Immature natural killer cell (primary cell): ENCODE measurements around the gene VSIG10L. TPM values are rescaled to one million over a fixed set of nuclear protein-coding genes. Genes with fewer than 3 reads are reported as not detected.

Experiments used
- DNase-seq, 3 donors: peaks; one replicate each; pipeline ENCODE4 v3.0.0; 2022; ENCODE audit warnings: mixed read lengths in 1 of 3
- H3K27ac Mint-ChIP-seq, 6 donors: one replicate each; pipeline ENCODE4 v1.8.0; 2020; ENCODE audit warnings: mixed read lengths in 6 of 6, mild to moderate bottlenecking in 5 of 6, inconsistent platforms in 4 of 6, moderate library complexity in 3 of 6
- H3K27me3 Mint-ChIP-seq, 3 donors: one replicate each; pipeline ENCODE4 v1.8.0; 2020 to 2021; ENCODE audit warnings: low read depth in 3 of 3, mild to moderate bottlenecking in 3 of 3, mixed read lengths in 3 of 3, moderate library complexity in 3 of 3, inconsistent platforms in 1 of 3
- H3K36me3 Mint-ChIP-seq, 3 donors: one replicate each; pipeline ENCODE4 v1.8.0; 2020; ENCODE audit warnings: mixed read lengths in 3 of 3, inconsistent platforms in 2 of 3, mild to moderate bottlenecking in 2 of 3
- H3K4me1 Mint-ChIP-seq, 2 donors: one replicate each; pipeline ENCODE4 v1.8.0; 2020; ENCODE audit warnings: inconsistent platforms in 2 of 2, mild to moderate bottlenecking in 2 of 2, mixed read lengths in 2 of 2, moderate library complexity in 1 of 2
- H3K4me3 Mint-ChIP-seq, 5 donors: one replicate each; pipeline ENCODE4 v1.8.0; 2020; ENCODE audit warnings: mild to moderate bottlenecking in 5 of 5, mixed read lengths in 5 of 5, inconsistent platforms in 3 of 5, moderate library complexity in 3 of 5
- H3K9me3 Mint-ChIP-seq, 6 donors: one replicate each; pipeline ENCODE4 v1.8.0; 2020; ENCODE audit warnings: mild to moderate bottlenecking in 6 of 6, mixed read lengths in 6 of 6, inconsistent platforms in 4 of 6, moderate library complexity in 3 of 6
- polyA plus RNA-seq, 3 donors: library from polyadenylated mRNA; unstranded; fragments of 300-500 nt; fragmentation: Illumina TruSeq; gene quantifications; one replicate each; pipeline ENCODE4 v1.2.3, GENCODE V29; 2021

VSIG10L gene
- polyA plus RNA-seq = under 1 TPM in 1 of 3 donors, not detected in 2; 0.38 TPM

DNA sequence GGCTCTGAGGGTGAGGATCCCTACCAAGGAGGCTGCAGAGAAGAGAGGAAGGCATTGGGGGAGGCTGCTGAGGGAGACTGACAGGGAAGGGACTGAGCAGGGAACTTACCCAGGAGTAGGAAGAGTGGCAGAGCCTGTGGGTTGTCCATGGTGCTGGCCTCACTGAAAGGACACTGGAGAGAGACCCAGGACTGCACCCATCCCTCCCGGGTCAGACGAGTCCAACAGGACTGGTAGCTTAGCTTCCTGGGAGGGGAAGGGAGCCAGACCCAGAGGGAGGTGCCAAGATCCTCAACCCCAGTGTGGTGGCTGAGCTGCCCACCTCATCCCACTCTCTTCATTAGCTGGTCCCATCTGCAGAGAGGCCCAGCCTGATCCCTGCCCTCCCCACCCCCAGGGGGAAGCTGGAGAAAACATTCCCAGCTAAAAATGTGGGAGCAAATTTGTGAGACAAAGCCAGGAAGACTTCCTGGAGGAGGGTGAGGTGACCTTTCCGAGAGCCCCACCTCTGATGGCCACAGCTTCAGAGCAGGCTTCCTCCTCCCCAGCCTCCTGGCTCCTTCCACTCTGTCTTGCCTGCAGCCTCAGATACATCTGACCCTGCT lies at the start of gene VSIG10L:
Gene VSIG10L, minus strand, starts transcription at position 164 of the 605 bp plus-strand sequence. Its CDS starts 15 bp downstream, at position 149.
- peak within 1 kb of the TSS; percentile 63 to 80 (median 67) for H3K4me3 Mint-ChIP-seq
- H3K27me3 Mint-ChIP-seq = peaks cover 0 to 8% (median 5%) of the 10 kb centered on the region in 3 donors
- peak within 1 kb of the TSS in 5 of 6 donors; percentile 30 to 61 (median 39) for H3K27ac Mint-ChIP-seq
- H3K9me3 Mint-ChIP-seq = no peaks in the 10 kb centered on the region
- peaks cover 0 to 5% (median 4%) of the 10 kb centered on the region in 3 donors for H3K36me3 Mint-ChIP-seq
- DNase-seq = no peak
- peaks cover 15 to 16% of the 10 kb centered on the region in 2 donors for H3K4me1 Mint-ChIP-seq

DNA sequence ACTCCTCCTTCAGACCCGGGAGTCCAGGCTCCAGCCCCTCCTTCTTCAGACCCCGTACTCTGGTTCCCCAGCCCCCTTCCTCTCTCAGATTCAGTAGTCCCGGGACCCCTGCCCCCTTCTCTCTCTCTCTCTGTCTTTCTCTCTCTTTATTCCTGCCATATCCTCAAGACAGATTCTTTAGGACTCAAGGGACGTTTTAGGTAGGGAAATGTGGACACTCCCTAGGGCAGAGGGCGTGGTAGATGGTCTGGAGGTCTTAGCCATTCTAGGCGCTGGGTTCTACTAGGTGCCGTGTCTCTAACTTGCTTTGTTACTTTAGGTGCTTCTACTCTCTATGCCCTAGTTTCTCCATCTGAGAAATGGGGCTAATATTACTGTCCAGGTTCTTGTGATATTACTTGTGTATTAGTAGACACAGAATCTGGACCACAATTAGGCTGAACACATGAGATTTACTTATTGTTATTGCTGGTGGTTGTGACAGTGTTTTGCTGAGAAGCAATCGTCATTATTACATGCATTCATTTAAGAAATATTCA lies 49.2 kb upstream of the VSIG10L start:
- H3K27ac Mint-ChIP-seq = peak overlapping the region; percentile 86 to 98 (median 96)
- peaks cover 0 to 11% (median 7%) of the 10 kb centered on the region in 3 donors for H3K36me3 Mint-ChIP-seq
- no peaks in the 10 kb centered on the region for H3K9me3 Mint-ChIP-seq
- no peak for DNase-seq
- H3K4me1 Mint-ChIP-seq = peaks cover 78 to 83% of the 10 kb centered on the region in 2 donors
- H3K4me3 Mint-ChIP-seq = peak overlapping the region; percentile 87 to 96 (median 92)
- peaks cover 6 to 15% (median 7%) of the 10 kb centered on the region in 3 donors for H3K27me3 Mint-ChIP-seq

DNA sequence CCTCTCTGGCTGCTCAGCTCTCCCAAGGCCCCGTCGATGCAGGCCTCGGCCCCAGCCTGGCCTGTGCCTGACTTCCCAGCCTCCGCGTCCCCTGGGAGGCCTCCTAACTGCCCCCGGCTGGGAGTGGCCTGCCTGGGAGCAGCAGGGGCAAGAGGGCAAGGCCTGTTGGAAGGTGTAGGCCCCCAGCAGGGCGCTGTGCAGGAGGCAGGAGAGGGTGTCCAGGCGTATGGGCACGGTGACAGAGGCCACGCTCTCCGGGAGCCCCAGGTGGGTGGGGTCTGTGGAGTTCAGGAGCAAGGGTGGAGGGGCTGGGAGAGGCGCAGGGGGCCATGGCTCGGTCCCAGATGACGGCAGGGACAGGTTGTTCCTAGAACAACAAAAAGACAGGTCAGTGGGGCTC lies 47.2 kb upstream of the VSIG10L start:
- DNase-seq = no peak
- Mint-ChIP-seq H3K4me1 (peaks cover 71 to 72% of the 10 kb centered on the region in 2 donors), H3K27me3 (peaks cover 2 to 8% (median 5%) of the 10 kb centered on the region in 3 donors), H3K9me3 (no peaks in the 10 kb centered on the region), H3K27ac (peak overlapping the region; percentile 86 to 98 (median 96)), H3K4me3 (peak overlapping the region; percentile 87 to 96 (median 92)), H3K36me3 (peaks cover 0 to 11% (median 7%) of the 10 kb centered on the region in 3 donors)

DNA sequence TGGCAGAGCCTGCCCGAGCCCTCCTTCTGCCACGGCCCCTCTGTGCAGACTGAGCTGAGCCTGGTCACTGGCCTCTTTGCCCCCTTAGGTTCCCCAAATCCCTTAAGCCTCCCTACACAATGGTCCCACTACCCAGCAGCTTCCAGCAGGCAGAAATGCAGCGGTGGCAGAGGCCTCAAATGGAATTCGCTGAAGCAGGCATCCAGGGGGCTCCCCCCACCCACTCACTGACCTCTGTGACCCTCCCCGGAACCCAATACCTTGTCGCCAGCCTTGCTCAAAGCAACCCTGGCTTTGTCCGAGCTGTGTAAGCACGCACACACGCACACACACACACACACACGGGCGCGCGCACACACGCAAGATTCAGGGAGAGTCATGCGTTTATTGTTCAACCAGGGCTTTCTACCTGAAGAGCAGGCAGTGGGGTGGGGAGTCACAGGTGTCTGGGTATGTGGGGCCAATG lies 46.0 kb upstream of the VSIG10L start, which contains the start of gene LIM2:
Gene LIM2, minus strand, starts transcription at position 51 of the 466 bp plus-strand sequence. CDS start 531 bp downstream, outside the sequence.
- no peaks in the 10 kb centered on the region for H3K9me3 Mint-ChIP-seq
- H3K27me3 Mint-ChIP-seq = peaks cover 0 to 8% (median 2%) of the 10 kb centered on the region in 3 donors
- peak within 1 kb of the TSS; percentile 84 to 98 (median 92) for H3K27ac Mint-ChIP-seq
- peak within 1 kb of the TSS; percentile 87 to 96 (median 92) for H3K4me3 Mint-ChIP-seq
- peaks cover 74% of the 10 kb centered on the region in 2 donors for H3K4me1 Mint-ChIP-seq
- DNase-seq = peak in 1 of 3 donors; percentile 41
- peaks cover 0 to 11% (median 4%) of the 10 kb centered on the region in 3 donors for H3K36me3 Mint-ChIP-seq

DNA sequence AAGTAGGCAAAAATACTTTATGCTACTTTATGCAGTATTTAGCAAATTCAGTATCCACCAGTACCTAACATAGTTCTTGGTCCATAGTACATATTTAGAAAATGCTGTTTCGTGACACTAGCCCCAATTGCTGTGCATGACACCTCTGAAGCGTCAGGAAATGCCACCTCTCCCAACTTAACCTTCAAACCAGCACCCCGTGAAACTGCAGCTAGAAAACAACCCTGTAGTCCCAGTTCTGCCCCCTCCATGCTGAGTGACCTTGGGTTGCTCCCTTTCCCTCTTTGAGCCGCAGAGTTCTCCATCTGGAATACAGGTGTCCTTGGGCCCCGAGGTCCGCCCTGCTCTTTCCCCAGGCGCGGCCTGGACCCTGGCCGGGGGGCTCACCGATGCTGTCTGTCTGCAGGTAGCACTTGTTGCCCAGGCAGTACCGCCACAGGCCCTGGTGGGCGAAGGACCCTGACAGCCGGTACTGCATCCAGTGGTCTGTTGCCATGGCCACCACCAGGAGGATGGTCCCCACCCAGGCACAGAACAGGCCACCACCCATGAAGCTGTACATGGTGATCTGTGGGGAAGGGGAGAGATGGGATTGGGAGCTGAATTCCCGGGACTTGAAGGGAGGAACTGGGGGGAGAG lies 45.1 kb upstream of the VSIG10L start:
- H3K36me3 Mint-ChIP-seq = peaks cover 0 to 11% (median 4%) of the 10 kb centered on the region in 3 donors
- no peaks in the 10 kb centered on the region for H3K9me3 Mint-ChIP-seq
- H3K4me1 Mint-ChIP-seq = peaks cover 78 to 79% of the 10 kb centered on the region in 2 donors
- H3K4me3 Mint-ChIP-seq = peak overlapping the region; percentile 87 to 96 (median 92)
- peak; percentile 67 to 76 (median 72) for DNase-seq
- peaks cover 0 to 8% (median 2%) of the 10 kb centered on the region in 3 donors for H3K27me3 Mint-ChIP-seq
- peak overlapping the region; percentile 84 to 98 (median 92) for H3K27ac Mint-ChIP-seq

DNA sequence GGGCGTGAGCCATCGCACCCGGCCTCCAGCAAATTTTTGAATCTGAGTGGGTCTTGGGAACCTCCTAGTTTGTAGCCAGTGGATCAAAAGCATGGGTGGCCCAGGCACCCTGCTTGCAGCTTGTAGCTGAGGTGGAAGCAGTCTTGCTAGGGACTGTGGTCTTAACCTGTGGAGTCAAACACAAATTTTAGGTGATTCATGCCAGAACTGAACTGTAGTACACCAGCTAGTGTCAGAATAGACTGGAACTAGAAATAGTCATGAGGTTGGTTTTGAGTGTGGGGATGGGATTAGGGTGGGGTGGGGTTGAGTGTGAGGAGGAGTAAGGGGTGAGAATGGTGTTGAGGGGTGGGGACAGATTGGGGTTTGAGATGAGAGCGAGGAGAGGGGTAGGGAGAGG lies 40.1 kb upstream of the VSIG10L start:
- Mint-ChIP-seq H3K36me3 (no peaks in the 10 kb centered on the region), H3K27me3 (peaks cover 0 to 4% (median 2%) of the 10 kb centered on the region in 3 donors), H3K4me3 (peak overlapping the region in 4 of 5 donors; percentile 17 to 80 (median 50)), H3K4me1 (peaks cover 68 to 70% of the 10 kb centered on the region in 2 donors), H3K27ac (peak overlapping the region in 3 of 6 donors; percentile 56 to 67 (median 67)), H3K9me3 (no peaks in the 10 kb centered on the region)
- no peak for DNase-seq

DNA sequence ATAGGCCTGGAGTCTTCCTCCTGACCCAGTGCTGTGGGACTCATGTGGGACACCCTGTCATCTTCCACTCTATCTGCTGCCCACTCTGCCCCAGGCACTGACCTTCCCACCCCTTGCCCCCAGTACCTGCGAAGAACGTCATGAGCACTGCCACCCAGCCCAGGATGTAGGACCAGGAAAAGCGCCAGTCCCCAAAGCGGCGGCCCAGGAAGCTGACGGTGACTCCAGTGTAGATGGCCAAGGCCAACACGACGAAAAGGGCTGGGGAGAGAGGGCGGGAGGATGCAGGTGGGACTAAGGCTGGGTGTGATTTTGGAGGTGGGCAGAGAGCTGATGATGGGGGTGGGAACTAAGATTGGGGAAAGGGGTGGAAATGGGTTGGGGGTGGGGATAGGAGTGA lies 38.4 kb upstream of the VSIG10L start:
- Mint-ChIP-seq H3K27me3 (peaks cover 5 to 13% (median 8%) of the 10 kb centered on the region in 3 donors), H3K36me3 (no peaks in the 10 kb centered on the region), H3K9me3 (no peaks in the 10 kb centered on the region), H3K4me1 (peaks cover 72 to 76% of the 10 kb centered on the region in 2 donors), H3K4me3 (peak overlapping the region in 4 of 5 donors; percentile 65 to 80 (median 72)), H3K27ac (peak overlapping the region; percentile 59 to 90 (median 84))
- DNase-seq = no peak

DNA sequence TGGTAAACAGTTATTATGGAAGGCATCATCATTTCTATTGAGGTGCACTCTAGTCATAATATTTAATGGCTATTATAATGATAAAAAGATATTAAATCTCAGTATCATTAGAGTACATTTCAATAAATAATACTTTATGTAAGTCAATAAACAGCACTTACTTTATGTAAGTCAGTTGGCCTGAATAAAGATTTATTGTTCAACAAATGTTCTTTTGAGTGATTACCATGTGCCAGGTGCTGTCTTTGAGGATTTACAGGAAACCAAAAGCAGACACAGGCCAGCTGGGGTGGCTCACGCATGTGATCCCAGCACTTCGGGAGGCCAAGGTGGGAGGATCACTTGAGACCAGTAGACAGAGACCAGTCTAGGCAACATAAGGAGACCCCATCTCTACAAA lies 35.5 kb upstream of the VSIG10L start:
- DNase-seq = no peak
- Mint-ChIP-seq H3K27me3 (peaks cover 15 to 30% (median 15%) of the 10 kb centered on the region in 3 donors), H3K36me3 (no peaks in the 10 kb centered on the region), H3K27ac (no peak overlapping the region), H3K4me1 (peaks cover 80 to 84% of the 10 kb centered on the region in 2 donors), H3K9me3 (no peaks in the 10 kb centered on the region), H3K4me3 (no peak overlapping the region)

DNA sequence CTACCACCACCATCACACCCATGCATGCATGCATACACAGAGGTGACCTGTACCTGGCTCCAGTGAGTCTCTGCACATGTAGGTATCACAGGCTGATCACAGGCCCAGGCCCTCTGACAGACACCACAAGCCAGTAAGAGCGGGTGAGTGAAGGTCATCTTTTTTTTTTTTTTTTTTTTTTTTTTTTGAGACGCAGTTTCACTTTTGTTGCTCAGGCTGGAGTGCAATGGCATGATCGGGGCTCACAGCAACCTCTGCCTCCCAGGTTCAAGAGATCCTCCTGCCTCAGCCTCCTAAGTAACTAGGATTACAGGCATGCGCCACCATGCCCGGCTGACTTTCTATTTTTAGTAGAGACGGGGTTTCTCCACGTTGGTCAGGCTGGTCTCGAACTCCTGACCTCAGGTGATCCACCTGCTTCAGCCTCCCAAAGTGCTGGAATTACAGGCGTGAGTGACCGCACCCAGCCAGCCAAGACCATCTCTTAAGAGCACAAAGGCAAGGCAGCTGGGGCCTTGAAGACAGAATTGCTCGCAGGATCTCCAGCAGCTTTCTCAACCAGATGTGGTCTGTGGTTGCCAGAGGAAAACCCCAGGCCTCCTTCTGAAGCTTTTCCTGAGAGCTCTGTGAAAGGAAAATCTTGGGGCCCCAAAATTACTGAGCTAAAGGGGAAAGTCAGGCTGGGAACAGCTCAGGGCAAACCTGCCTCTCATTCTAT lies 33.7 kb upstream of the VSIG10L start:
- peaks cover 10 to 15% (median 15%) of the 10 kb centered on the region in 3 donors for H3K36me3 Mint-ChIP-seq
- no peaks in the 10 kb centered on the region for H3K9me3 Mint-ChIP-seq
- peaks cover 63 to 66% of the 10 kb centered on the region in 2 donors for H3K4me1 Mint-ChIP-seq
- DNase-seq = peak; percentile 62 to 73 (median 67)
- H3K4me3 Mint-ChIP-seq = peak overlapping the region; percentile 79 to 100 (median 88)
- H3K27me3 Mint-ChIP-seq = peaks cover 14 to 38% (median 17%) of the 10 kb centered on the region in 3 donors
- peak overlapping the region; percentile 94 to 100 (median 100) for H3K27ac Mint-ChIP-seq

DNA sequence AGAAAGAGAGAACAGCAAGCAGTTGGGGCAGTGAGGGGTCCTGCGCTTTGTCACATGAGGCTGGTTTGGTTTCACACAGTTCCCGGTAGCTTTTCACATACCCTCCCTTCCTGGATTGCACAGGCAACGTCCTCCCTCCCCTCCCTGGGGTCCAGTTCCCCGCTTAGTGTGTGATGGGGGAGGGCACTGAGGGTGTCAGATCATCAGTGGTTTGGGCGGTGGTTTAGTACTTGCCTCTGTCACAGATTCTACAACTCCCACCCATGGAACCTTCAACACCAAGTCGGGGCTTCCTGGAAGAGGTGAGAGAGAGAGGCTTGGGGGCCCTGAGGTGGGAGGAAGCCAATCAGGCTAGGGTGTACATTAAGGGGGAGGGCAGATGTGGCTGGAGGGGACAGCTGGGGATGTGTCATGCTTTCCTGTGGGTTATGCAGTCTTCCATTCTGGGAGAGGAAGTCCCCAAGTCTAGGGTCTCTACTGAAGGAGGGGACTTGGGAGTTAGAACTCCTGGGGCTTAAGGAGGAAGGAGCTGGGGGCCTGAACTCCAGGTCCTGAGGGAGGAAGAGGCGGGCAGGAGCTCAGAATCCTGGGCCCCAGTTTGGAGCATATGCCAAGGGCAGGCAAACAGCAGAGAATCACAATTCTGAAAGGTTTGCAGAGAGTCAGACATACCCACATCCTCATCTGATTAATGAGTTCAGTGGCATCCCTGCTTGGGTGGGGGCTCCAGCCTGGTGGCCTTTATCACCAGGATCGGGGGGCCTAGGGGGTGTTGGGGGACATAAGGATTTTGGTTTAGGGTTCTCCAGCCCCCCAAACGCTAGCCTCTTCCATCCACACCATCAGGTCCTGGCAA lies 30.9 kb upstream of the VSIG10L start, which contains the start of gene NKG7:
Gene NKG7, minus strand, starts transcription at position 6 of the 856 bp plus-strand sequence. CDS start 119 bp downstream, outside the sequence.
- DNase-seq = peak; percentile 97 to 98 (median 98)
- Mint-ChIP-seq H3K9me3 (no peaks in the 10 kb centered on the region), H3K4me1 (peaks cover 53 to 62% of the 10 kb centered on the region in 2 donors)

DNA sequence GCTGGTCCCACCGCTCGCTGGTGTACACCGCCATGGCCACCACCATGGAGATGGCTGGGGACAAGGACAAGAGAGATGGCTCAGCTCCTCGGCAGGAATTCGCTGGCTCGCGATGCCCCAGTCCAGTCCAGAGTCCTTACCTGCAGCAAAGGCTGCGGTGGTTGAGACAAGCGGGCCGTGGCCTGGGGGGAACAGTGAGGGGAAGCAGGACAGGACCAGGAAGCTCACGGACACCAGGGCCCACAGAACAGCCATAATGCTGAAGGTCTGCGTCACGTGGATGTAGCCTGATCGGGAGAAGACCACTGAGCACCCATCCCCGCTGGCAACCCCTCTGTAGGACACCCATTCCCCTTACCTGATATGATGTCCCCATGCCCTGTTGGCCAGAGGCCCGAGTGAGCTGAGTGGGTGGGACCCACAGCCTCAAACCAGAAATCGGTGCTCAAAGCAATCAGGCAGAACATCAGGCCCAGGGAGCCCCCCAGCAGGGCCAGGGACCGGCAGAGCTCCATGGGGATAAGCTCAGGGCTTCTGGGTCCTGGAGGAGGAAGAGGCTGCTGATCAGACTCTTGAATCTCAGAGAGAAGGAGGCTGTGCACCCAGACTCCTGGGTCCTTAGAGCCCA lies 30.2 kb upstream of the VSIG10L start:
- Mint-ChIP-seq H3K4me3 (peak overlapping the region; percentile 94 to 100 (median 98)), H3K27me3 (peaks cover 23 to 55% (median 30%) of the 10 kb centered on the region in 3 donors), H3K9me3 (no peaks in the 10 kb centered on the region), H3K4me1 (peaks cover 57 to 66% of the 10 kb centered on the region in 2 donors), H3K36me3 (peaks cover 17 to 27% (median 22%) of the 10 kb centered on the region in 3 donors), H3K27ac (peak overlapping the region; percentile 94 to 100 (median 100))
- no peak for DNase-seq

More for the DNA sequence above, 30.9 kb upstream of the VSIG10L start, which contains the start of gene NKG7:
- H3K27ac Mint-ChIP-seq = peak within 1 kb of the TSS; percentile 94 to 100 (median 100)
- peak within 1 kb of the TSS; percentile 94 to 100 (median 98) for H3K4me3 Mint-ChIP-seq
- H3K36me3 Mint-ChIP-seq = peaks cover 17 to 27% (median 22%) of the 10 kb centered on the region in 3 donors
- H3K27me3 Mint-ChIP-seq = peaks cover 18 to 50% (median 24%) of the 10 kb centered on the region in 3 donors
